Neural progenitor cell (in vitro differentiated cells): ENCODE data around the gene TNFRSF14. TPM values are rescaled to one million over a fixed set of nuclear protein-coding genes. Genes with fewer than 3 reads are reported as not detected.

ENCODE experiments used
- DNase-seq: peaks from one replicate; pipeline ENCODE4 v3.0.0-alpha.2; 2016; ENCODE audit warnings: low spot score
- H2AFZ ChIP-seq: fragments of 200-600 bp; sonication (generic); replicated peaks from 2 replicates; pipeline ENCODE4 v1.6.1; 2016; ENCODE audit warnings: antibody characterized with exemption
- H3F3A ChIP-seq: fragments of 200-600 bp; sonication (generic); 2 replicates; pipeline ENCODE4 v1.6.1; 2016; ENCODE audit warnings: antibody characterized with exemption, low read depth
- H3K27ac ChIP-seq: fragments of 200-600 bp; sonication (generic); 2 replicates; pipeline ENCODE4 v1.5.1; 2016; ENCODE audit warnings: mild to moderate bottlenecking
- H3K27me3 ChIP-seq: fragments of 200-600 bp; sonication (generic); 2 replicates; pipeline ENCODE4 v1.6.1; 2016; ENCODE audit warnings: mild to moderate bottlenecking, moderate library complexity
- H3K36me3 ChIP-seq: fragments of 200-600 bp; sonication (generic); 2 replicates; pipeline ENCODE4 v1.5.1; 2016
- H3K4me1 ChIP-seq: fragments of 200-600 bp; sonication (generic); 2 replicates; pipeline ENCODE4 v1.6.1; 2016; ENCODE audit warnings: mixed run types
- H3K4me2 ChIP-seq: fragments of 200-600 bp; sonication (generic); 2 replicates; pipeline ENCODE4 v1.6.1; 2016
- H3K4me3 ChIP-seq: fragments of 200-600 bp; sonication (generic); 2 replicates; pipeline ENCODE4 v1.5.1; 2016
- H3K79me2 ChIP-seq: fragments of 200-600 bp; sonication (generic); 2 replicates; pipeline ENCODE4 v1.6.1; 2016; ENCODE audit warnings: low read depth
- H3K9ac ChIP-seq: fragments of 200-600 bp; sonication (generic); 2 replicates; pipeline ENCODE4 v1.6.1; 2016
- H3K9me3 ChIP-seq: fragments of 200-600 bp; sonication (generic); 2 replicates; pipeline ENCODE4 v1.5.1; 2016; ENCODE audit warnings: low read depth
- H4K20me1 ChIP-seq: fragments of 200-600 bp; sonication (generic); 2 replicates; pipeline ENCODE4 v1.6.1; 2016; ENCODE audit warnings: low read depth
- H3K27ac Mint-ChIP-seq: 3 replicates; pipeline ENCODE4 v1.8.0; 2021; ENCODE audit warnings: mixed read lengths
- H3K27me3 Mint-ChIP-seq: 2 replicates; pipeline ENCODE4 v1.8.0; 2022; ENCODE audit warnings: low read depth, mild to moderate bottlenecking, inconsistent platforms, moderate library complexity, mixed read lengths; ENCODE audit not compliant: insufficient read depth
- H3K36me3 Mint-ChIP-seq: 3 replicates; pipeline ENCODE4 v1.8.0; 2021; ENCODE audit warnings: mixed read lengths
- H3K4me1 Mint-ChIP-seq: 3 replicates; pipeline ENCODE4 v1.8.0; 2021; ENCODE audit warnings: mixed read lengths
- H3K4me3 Mint-ChIP-seq: 3 replicates; pipeline ENCODE4 v1.8.0; 2021; ENCODE audit warnings: mild to moderate bottlenecking, moderate library complexity, mixed read lengths
- H3K9me3 Mint-ChIP-seq: 3 replicates; pipeline ENCODE4 v1.8.0; 2020; ENCODE audit warnings: mixed read lengths
- CTCF ChIP-seq: fragments of 200-600 bp; sonication (generic); IDR thresholded peaks from 2 replicates; pipeline ENCODE4 v1.5.1; 2017; ENCODE audit warnings: antibody characterized with exemption, mild to moderate bottlenecking
- EZH2 ChIP-seq: fragments of 200-600 bp; sonication (generic); IDR thresholded peaks from 2 replicates; pipeline ENCODE4 v1.6.1; 2017; ENCODE audit warnings: antibody characterized with exemption, mild to moderate bottlenecking, moderate library complexity
- EZH2phosphoT487 ChIP-seq: fragments of 200-600 bp; sonication (generic); IDR thresholded peaks from 2 replicates; pipeline ENCODE4 v1.6.1; 2017; ENCODE audit warnings: antibody characterized with exemption
- total RNA-seq: library from RNA; depleted of rRNA; stranded (reverse); fragments of >200 nt; gene quantifications from 2 replicates; pipeline ENCODE4 v1.2.3, GENCODE V29; 2015; ENCODE audit warnings: low replicate concordance

The TNFRSF14 gene
- total RNA-seq, 1 donor from 2014 or later: not detected

GRCh38 chr1:2527556-2527860 is 28.7 kb upstream of the TNFRSF14 start:
- no peak for DNase-seq
- peaks cover 60% of the 10 kb centered on the region for H3K27me3 ChIP-seq
- H3F3A ChIP-seq: peaks cover 23% of the 10 kb centered on the region
- H3K27ac Mint-ChIP-seq: no peak overlapping the region
- no peak overlapping the region for H2AFZ ChIP-seq
- H3K9ac ChIP-seq: no peak overlapping the region
- H3K4me3 ChIP-seq: no peak overlapping the region
- TF ChIP-seq CTCF (no peak), EZH2 (no peak), EZH2phosphoT487 (no peak)
- peaks cover 13% of the 10 kb centered on the region for H3K27me3 Mint-ChIP-seq
- no peaks in the 10 kb centered on the region for H3K9me3 ChIP-seq
- peaks cover 43% of the 10 kb centered on the region for H3K4me1 ChIP-seq
- peaks cover 44% of the 10 kb centered on the region for H3K4me1 Mint-ChIP-seq
- no peaks in the 10 kb centered on the region for H3K36me3 ChIP-seq
- H3K9me3 Mint-ChIP-seq: no peaks in the 10 kb centered on the region
- H3K79me2 ChIP-seq: peaks cover 35% of the 10 kb centered on the region
- H3K36me3 Mint-ChIP-seq: no peaks in the 10 kb centered on the region
- peaks cover 65% of the 10 kb centered on the region for H4K20me1 ChIP-seq
- peak overlapping the region; percentile 72 for H3K4me2 ChIP-seq
- H3K27ac ChIP-seq: no peak overlapping the region
- peak overlapping the region; percentile 96 for H3K4me3 Mint-ChIP-seq

GRCh38 chr1:2528016-2528415 is 28.2 kb upstream of the TNFRSF14 start:
- H3K9me3 ChIP-seq: no peaks in the 10 kb centered on the region
- no peaks in the 10 kb centered on the region for H3K9me3 Mint-ChIP-seq
- no peak overlapping the region for H3K27ac ChIP-seq
- H3K4me1 ChIP-seq: peaks cover 48% of the 10 kb centered on the region
- H3K4me3 ChIP-seq: no peak overlapping the region
- H3K27ac Mint-ChIP-seq: no peak overlapping the region
- TF ChIP-seq EZH2phosphoT487 (no peak), CTCF (no peak), EZH2 (no peak)
- peaks cover 30% of the 10 kb centered on the region for H3K79me2 ChIP-seq
- H3K9ac ChIP-seq: no peak overlapping the region
- no peaks in the 10 kb centered on the region for H3K36me3 Mint-ChIP-seq
- H2AFZ ChIP-seq: no peak overlapping the region
- H3K27me3 ChIP-seq: peaks cover 65% of the 10 kb centered on the region
- peak overlapping the region; percentile 81 for H3K4me2 ChIP-seq
- H3K4me3 Mint-ChIP-seq: peak overlapping the region; percentile 96
- H4K20me1 ChIP-seq: peaks cover 60% of the 10 kb centered on the region
- peaks cover 15% of the 10 kb centered on the region for H3K27me3 Mint-ChIP-seq
- H3F3A ChIP-seq: peaks cover 23% of the 10 kb centered on the region
- DNase-seq: no peak
- H3K36me3 ChIP-seq: no peaks in the 10 kb centered on the region
- H3K4me1 Mint-ChIP-seq: peaks cover 49% of the 10 kb centered on the region

- Histone ChIP-seq H3K4me2 (peak overlapping the region; percentile 81), H4K20me1 (peaks cover 54% of the 10 kb centered on the region), H3F3A (peaks cover 23% of the 10 kb centered on the region), H3K79me2 (peaks cover 24% of the 10 kb centered on the region), H3K9ac (no peak overlapping the region), H3K4me3 (peak overlapping the region; percentile 62), H3K4me1 (peaks cover 54% of the 10 kb centered on the region), H3K27ac (no peak overlapping the region), H3K9me3 (no peaks in the 10 kb centered on the region), H3K36me3 (no peaks in the 10 kb centered on the region), H2AFZ (no peak overlapping the region), H3K27me3 (peaks cover 71% of the 10 kb centered on the region)
- Mint-ChIP-seq H3K4me3 (peak overlapping the region; percentile 96), H3K27me3 (peaks cover 19% of the 10 kb centered on the region), H3K27ac (no peak overlapping the region), H3K4me1 (peaks cover 54% of the 10 kb centered on the region), H3K36me3 (no peaks in the 10 kb centered on the region), H3K9me3 (no peaks in the 10 kb centered on the region)
- TF ChIP-seq CTCF (no peak), EZH2 (peak; percentile 38), EZH2phosphoT487 (no peak)
- no peak for DNase-seq
Observed at GRCh38 chr1:2528611-2528965, 27.6 kb upstream of the TNFRSF14 start.
